Nephron progenitor cell (in vitro differentiated cells): ENCODE results near the gene MAB21L4.

Experiments
- DNase-seq: peaks from one replicate; pipeline ENCODE4 v3.0.0; 2021
- H3K27ac Mint-ChIP-seq: 2 replicates; pipeline ENCODE4 v1.8.0; 2021; ENCODE audit warnings: mild to moderate bottlenecking, moderate library complexity, mixed read lengths
- H3K27me3 Mint-ChIP-seq: 2 replicates; pipeline ENCODE4 v1.8.0; 2021; ENCODE audit warnings: mild to moderate bottlenecking, low read depth, mixed read lengths; ENCODE audit not compliant: poor library complexity
- H3K36me3 Mint-ChIP-seq: 2 replicates; pipeline ENCODE4 v1.8.0; 2021; ENCODE audit warnings: low read depth, mixed read lengths
- H3K4me1 Mint-ChIP-seq: 2 replicates; pipeline ENCODE4 v1.8.0; 2021; ENCODE audit warnings: mixed read lengths
- H3K4me3 Mint-ChIP-seq: 2 replicates; pipeline ENCODE4 v1.8.0; 2021; ENCODE audit warnings: mild to moderate bottlenecking, moderate library complexity, mixed read lengths
- H3K9me3 Mint-ChIP-seq: 2 replicates; pipeline ENCODE4 v1.8.0; 2021; ENCODE audit warnings: mild to moderate bottlenecking, moderate library complexity, mixed read lengths
- TF ChIP-seq, protein P1 (sequence below): fragments of 200-600 bp; sonication (generic); IDR thresholded peaks from 2 replicates; pipeline ENCODE4 v1.5.0; 2021; ENCODE audit warnings: antibody characterized with exemption

MAB21L4 gene

DNA sequence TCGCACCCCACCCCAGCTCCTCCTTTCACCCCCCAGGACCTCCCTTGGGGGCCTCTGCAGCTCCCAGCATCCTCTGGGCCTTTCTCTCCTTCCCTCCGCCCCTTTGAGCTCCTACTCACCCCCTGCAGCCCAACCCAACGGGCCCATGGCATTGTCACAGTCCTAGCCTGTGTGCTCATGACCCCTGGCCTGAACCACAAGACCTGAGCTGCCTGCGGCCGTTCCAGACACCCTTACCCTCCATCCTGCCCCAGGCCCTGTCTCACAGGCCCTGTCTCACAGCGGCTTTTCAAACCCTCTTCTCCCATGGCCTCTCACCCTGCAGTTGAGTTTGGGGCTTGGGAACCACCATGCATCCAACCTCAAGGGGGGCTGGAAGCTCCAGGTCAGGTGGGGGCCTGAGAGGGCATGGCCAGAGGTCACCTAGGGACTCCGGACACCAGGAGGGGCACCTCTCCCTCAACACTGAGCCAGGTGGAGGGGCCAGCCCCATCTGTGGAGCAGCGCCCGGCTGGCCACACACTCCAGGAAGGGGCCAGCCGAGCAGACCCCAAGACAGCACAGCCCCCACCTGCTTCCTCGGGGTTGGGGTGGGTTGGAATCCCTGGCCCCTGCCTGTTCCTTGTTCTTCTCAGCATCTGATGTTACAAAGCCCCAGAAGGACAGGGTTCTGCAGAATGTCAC is 6.9 kb downstream of the MAB21L4 start:
- TF ChIP-seq, protein P1, sequence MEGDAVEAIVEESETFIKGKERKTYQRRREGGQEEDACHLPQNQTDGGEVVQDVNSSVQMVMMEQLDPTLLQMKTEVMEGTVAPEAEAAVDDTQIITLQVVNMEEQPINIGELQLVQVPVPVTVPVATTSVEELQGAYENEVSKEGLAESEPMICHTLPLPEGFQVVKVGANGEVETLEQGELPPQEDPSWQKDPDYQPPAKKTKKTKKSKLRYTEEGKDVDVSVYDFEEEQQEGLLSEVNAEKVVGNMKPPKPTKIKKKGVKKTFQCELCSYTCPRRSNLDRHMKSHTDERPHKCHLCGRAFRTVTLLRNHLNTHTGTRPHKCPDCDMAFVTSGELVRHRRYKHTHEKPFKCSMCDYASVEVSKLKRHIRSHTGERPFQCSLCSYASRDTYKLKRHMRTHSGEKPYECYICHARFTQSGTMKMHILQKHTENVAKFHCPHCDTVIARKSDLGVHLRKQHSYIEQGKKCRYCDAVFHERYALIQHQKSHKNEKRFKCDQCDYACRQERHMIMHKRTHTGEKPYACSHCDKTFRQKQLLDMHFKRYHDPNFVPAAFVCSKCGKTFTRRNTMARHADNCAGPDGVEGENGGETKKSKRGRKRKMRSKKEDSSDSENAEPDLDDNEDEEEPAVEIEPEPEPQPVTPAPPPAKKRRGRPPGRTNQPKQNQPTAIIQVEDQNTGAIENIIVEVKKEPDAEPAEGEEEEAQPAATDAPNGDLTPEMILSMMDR = no peak
- DNase-seq = no peak
- Mint-ChIP-seq H3K27me3 (peaks cover 3% of the 10 kb centered on the region), H3K36me3 (no peaks in the 10 kb centered on the region), H3K27ac (no peak overlapping the region), H3K4me3 (no peak overlapping the region), H3K9me3 (no peaks in the 10 kb centered on the region), H3K4me1 (peaks cover 5% of the 10 kb centered on the region)

DNA sequence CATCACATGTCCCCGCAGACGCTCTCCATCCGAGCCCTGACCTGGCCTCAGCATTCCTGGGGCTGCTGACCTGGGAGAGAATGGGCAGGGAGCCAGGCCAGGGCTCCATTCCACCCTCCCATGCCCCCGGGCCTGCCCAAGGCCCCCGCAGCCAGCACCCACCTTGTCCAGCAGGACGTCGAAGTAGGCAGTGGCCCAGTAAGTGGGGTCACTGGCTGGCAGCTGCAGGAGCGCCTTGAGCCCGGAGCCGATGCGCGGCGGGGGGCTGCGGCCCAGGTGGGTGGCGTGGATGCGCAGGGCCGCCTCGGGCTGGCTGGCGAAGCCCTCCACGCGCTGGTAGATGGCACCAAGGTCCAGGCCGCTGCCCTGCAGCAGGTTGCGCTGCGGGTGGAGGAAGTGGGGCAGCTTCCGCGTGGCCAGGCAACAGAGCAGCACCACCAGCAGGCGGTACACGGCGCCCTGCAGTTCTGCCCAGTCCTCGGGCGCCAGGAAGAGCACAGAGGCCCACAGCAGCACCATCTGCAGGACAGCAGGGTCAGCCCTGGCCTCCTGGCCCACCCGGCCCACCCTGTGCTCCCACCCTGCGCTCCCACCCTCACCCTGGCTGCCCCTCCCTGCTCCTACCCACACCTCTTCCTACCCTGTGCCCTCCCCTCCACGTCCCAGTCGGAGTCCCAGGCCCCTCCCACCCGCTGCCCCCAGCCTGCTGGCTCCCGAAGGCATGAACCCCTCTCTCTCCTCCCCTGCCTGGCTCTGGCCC is 7.6 kb downstream of the MAB21L4 start:
- no peak overlapping the region for H3K4me3 Mint-ChIP-seq
- TF ChIP-seq, protein P1 = no peak
- H3K9me3 Mint-ChIP-seq = no peaks in the 10 kb centered on the region
- H3K4me1 Mint-ChIP-seq = no peaks in the 10 kb centered on the region
- DNase-seq = no peak
- H3K36me3 Mint-ChIP-seq = no peaks in the 10 kb centered on the region
- H3K27ac Mint-ChIP-seq = no peak overlapping the region
- peaks cover 3% of the 10 kb centered on the region for H3K27me3 Mint-ChIP-seq

DNA sequence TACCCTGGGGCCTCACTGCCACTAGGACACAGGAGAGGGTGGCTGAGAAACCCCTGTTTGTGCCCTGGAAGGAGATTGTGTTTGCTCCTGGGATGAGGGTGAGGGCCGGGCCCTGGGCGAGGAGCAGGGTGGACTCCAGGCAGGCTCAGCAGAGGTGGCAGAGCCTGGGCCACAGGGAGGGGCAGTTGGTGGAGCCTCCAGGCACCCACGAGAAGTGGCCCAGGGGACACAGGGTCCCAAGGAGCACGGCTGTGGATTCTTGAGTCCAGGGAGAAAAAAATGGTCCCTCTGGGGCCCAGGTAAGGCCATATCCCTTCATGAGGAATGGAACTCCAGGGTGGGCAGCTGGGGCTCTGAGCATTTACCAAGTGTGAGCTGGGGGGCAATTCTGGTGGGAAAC is 8.3 kb downstream of the MAB21L4 start:
- Mint-ChIP-seq H3K27me3 (peaks cover 5% of the 10 kb centered on the region), H3K27ac (no peak overlapping the region), H3K9me3 (no peaks in the 10 kb centered on the region), H3K4me1 (no peaks in the 10 kb centered on the region), H3K4me3 (no peak overlapping the region), H3K36me3 (no peaks in the 10 kb centered on the region)
- TF ChIP-seq, protein P1 = no peak
- no peak for DNase-seq

DNA sequence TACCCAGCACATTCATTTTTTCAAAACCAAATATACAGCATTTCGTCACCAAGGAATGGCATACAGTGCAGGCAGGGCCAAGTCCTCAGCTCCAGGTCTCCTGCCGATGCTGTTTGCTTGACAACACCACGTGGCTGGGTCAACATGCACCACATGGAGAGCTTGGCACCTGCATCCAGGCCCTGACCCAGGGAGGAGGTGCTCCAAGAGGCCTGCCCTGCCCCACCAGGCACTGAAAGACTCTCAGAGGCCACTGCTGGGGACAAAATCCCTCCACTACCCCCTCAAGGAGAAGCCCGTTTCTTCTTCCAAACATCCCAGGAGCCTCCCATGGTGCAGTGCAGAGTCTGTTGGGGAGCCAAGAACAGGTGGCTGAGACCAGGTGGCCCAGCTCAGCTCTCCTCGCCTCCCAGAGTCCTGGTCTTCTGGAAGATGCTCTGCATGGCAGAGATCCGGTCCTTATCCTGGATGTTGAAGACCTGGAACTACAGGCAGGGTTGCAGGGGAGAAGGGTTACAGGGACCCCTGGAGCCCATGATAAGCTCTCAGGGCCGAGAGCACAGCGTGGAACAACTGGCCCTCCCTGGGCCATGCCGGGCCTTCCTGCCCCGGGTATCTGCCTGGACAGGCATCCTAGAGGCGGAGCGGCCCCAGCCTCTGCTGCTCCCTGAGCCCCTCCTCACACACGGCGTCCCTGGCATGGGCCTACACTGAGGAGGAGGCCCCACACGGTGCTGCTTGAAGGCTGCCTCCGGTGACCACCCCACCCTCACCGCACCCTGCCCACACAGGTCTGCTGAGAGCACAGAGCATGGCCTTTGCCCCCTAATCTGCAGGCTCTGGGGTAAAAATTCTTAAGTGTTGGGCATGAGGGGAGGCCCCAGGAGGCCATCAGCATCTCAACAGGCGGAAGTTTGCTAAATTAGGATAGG is 9.0 kb downstream of the MAB21L4 start:
- H3K36me3 Mint-ChIP-seq = no peaks in the 10 kb centered on the region
- H3K27me3 Mint-ChIP-seq = peaks cover 7% of the 10 kb centered on the region
- no peak overlapping the region for H3K27ac Mint-ChIP-seq
- no peaks in the 10 kb centered on the region for H3K4me1 Mint-ChIP-seq
- no peak overlapping the region for H3K4me3 Mint-ChIP-seq
- DNase-seq = no peak
- TF ChIP-seq, protein P1 = no peak
- H3K9me3 Mint-ChIP-seq = no peaks in the 10 kb centered on the region

DNA sequence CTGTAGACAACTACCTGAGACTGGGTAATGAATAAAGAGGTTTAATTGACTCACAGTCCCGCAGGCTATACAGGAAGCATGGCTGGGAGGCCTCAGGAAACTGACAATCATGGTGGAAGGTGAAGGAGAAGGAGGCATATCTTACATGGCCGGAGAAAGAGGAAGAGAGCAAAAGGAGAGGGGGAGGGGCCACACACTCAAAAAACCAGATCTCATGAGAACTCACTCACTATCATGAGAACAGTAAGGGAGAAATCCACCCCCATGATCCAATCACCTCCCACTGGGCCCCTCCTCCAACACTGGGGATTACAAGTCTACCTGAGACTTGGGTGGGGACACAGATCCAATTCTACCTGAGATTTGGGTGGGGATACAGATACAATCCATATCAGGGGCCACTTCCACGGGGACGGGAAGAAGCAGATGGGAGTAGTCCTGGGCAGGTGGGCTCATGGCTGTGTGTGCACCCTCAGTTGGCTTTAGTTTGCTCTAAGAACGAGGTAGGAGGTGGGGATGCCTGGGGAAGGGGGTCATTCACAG is 9.9 kb downstream of the MAB21L4 start:
- no peaks in the 10 kb centered on the region for H3K36me3 Mint-ChIP-seq
- no peaks in the 10 kb centered on the region for H3K9me3 Mint-ChIP-seq
- H3K27ac Mint-ChIP-seq = no peak overlapping the region
- peaks cover 10% of the 10 kb centered on the region for H3K27me3 Mint-ChIP-seq
- DNase-seq = no peak
- H3K4me1 Mint-ChIP-seq = no peaks in the 10 kb centered on the region
- H3K4me3 Mint-ChIP-seq = no peak overlapping the region
- TF ChIP-seq, protein P1 = no peak
